Activated CD4-positive, alpha-beta memory T cell treated with anti-CD3 and anti-CD28 coated beads for 36 hours (primary cell): ENCODE data around the gene SMIM22. TPM values are rescaled to one million over a fixed set of nuclear protein-coding genes. Genes with fewer than 3 reads are reported as not detected.

Experiments
- CTCF ChIA-PET: fragments of 350-600 bp; sonication (Branson Sonifier 250); formaldehyde crosslinking; loops from one replicate; lab custom pipeline; 2021; ENCODE audit warnings: antibody characterized with exemption, inconsistent platforms; lab: Charles Lee
- POLR2A ChIA-PET: fragments of 350-600 bp; sonication (Branson Sonifier 250); formaldehyde crosslinking; loops from one replicate; lab custom pipeline; 2021; ENCODE audit warnings: antibody characterized with exemption; lab: Charles Lee
- DNase-seq: peaks from one replicate; pipeline ENCODE4 v3.0.0-alpha.2; 2020
- H3K27ac Mint-ChIP-seq: one replicate; pipeline ENCODE4 v1.8.0; 2021; ENCODE audit warnings: mixed read lengths
- H3K27me3 Mint-ChIP-seq: one replicate; pipeline ENCODE4 v1.8.0; 2021; ENCODE audit warnings: mixed read lengths
- H3K36me3 Mint-ChIP-seq: one replicate; pipeline ENCODE4 v1.8.0; 2021; ENCODE audit warnings: mixed read lengths
- H3K4me1 Mint-ChIP-seq: one replicate; pipeline ENCODE4 v1.8.0; 2021; ENCODE audit warnings: low read depth, mixed read lengths
- H3K4me3 Mint-ChIP-seq: one replicate; pipeline ENCODE4 v1.8.0; 2021; ENCODE audit warnings: mild to moderate bottlenecking, mixed read lengths
- H3K9me3 Mint-ChIP-seq: one replicate; pipeline ENCODE4 v1.8.0; 2021; ENCODE audit warnings: mixed read lengths
- intact Hi-C: fragments of 100-400 bp; cut with micrococcal nuclease; formaldehyde crosslinking; loops from one replicate; pipeline ENCODE4 v1.15.1; 2023
- total RNA-seq, 2 experiments: library from RNA; stranded (reverse); gene quantifications; one replicate each; pipeline ENCODE4 v1.2.3, GENCODE V29; 2021

SMIM22 gene
- total RNA-seq, 2 experiments from 2014 or later = not detected

- Mint-ChIP-seq H3K27me3 (no peaks in the 10 kb centered on the region), H3K4me1 (peaks cover 10% of the 10 kb centered on the region), H3K27ac (no peak overlapping the region), H3K9me3 (peaks cover 3% of the 10 kb centered on the region), H3K4me3 (no peak overlapping the region), H3K36me3 (peaks cover 37% of the 10 kb centered on the region)
- intact Hi-C loops = no loop called here
- CTCF ChIA-PET = no interaction called here
- DNase-seq = no peak
- POLR2A ChIA-PET = interaction anchor here (0.6 kb wide), 1 partner anchor 15 kb away, joined by 3 read pairs; no protein-coding TSS in a partner anchor
These were observed 34.8 kb upstream of the SMIM22 start for GRCh38 chr16:4760221-4760910.

GRCh38 chr16:4762205-4762604, 33.0 kb upstream of the SMIM22 start:
- DNase-seq = no peak
- intact Hi-C loops = no loop called here
- Mint-ChIP-seq H3K4me3 (no peak overlapping the region), H3K9me3 (no peaks in the 10 kb centered on the region), H3K27ac (no peak overlapping the region), H3K4me1 (peaks cover 21% of the 10 kb centered on the region), H3K36me3 (peaks cover 26% of the 10 kb centered on the region), H3K27me3 (no peaks in the 10 kb centered on the region)
- ChIA-PET POLR2A (no interaction called here), CTCF (no interaction called here)

GRCh38 chr16:4763791-4764190, 31.4 kb upstream of the SMIM22 start:
- Mint-ChIP-seq H3K4me3 (no peak overlapping the region), H3K4me1 (peaks cover 31% of the 10 kb centered on the region), H3K27ac (no peak overlapping the region), H3K9me3 (no peaks in the 10 kb centered on the region), H3K36me3 (peaks cover 20% of the 10 kb centered on the region), H3K27me3 (no peaks in the 10 kb centered on the region)
- intact Hi-C loops = no loop called here
- POLR2A ChIA-PET = no interaction called here
- DNase-seq = no peak
- CTCF ChIA-PET = no interaction called here

GRCh38 chr16:4765511-4766474, 29.4 kb upstream of the SMIM22 start:
- H3K36me3 Mint-ChIP-seq = peaks cover 6% of the 10 kb centered on the region
- POLR2A ChIA-PET = interaction anchor here (0.5 to 1.0 kb wide), 2 partner anchors 40 to 227 kb away, joined by 3 read pairs; partner anchors contain the start of gene CDIP1
- no peaks in the 10 kb centered on the region for H3K9me3 Mint-ChIP-seq
- CTCF ChIA-PET = interaction anchor here (2.7 kb wide), 1 partner anchor 31 kb away, joined by 10 read pairs; the partner anchor contains the start of genes ANKS3 and DNAAF8
- H3K27me3 Mint-ChIP-seq = no peaks in the 10 kb centered on the region
- peak overlapping the region; percentile 77 for H3K27ac Mint-ChIP-seq
- intact Hi-C loops = loop anchor here (2.0 to 5.0 kb wide), 3 partner anchors 73 to 332 kb away; partner anchors contain the start of genes EEF2KMT, MGRN1 and NUDT16L1
- H3K4me3 Mint-ChIP-seq = peak overlapping the region; percentile 78
- DNase-seq = no peak
- H3K4me1 Mint-ChIP-seq = peaks cover 36% of the 10 kb centered on the region

- DNase-seq = peak; percentile 98
- peak within 1 kb of the TSS; percentile 90 for H3K4me3 Mint-ChIP-seq
- peaks cover 2% of the 10 kb centered on the region for H3K36me3 Mint-ChIP-seq
- peak within 1 kb of the TSS; percentile 93 for H3K27ac Mint-ChIP-seq
- ChIA-PET POLR2A (interaction anchor here (0.5 to 1.8 kb wide), 4 partner anchors 32 to 228 kb away, joined by 3 to 9 read pairs (median 4); partner anchors contain the start of genes ANKS3, CDIP1 and DNAAF8), CTCF (interaction anchor here (0.6 to 2.7 kb wide), 2 partner anchors 33 to 50 kb away, joined by 3 to 10 read pairs; partner anchors contain the start of genes ANKS3 and DNAAF8)
- H3K27me3 Mint-ChIP-seq = no peaks in the 10 kb centered on the region
- peaks cover 35% of the 10 kb centered on the region for H3K4me1 Mint-ChIP-seq
- no peaks in the 10 kb centered on the region for H3K9me3 Mint-ChIP-seq
- intact Hi-C loops = loop anchor here (2.0 to 5.0 kb wide), 3 partner anchors 74 to 330 kb away; partner anchors contain the start of genes EEF2KMT, MGRN1 and NUDT16L1
These were observed 28.1 kb upstream of the SMIM22 start, which contains the start of gene ZNF500 for GRCh38 chr16:4766875-4767628. TSS of gene ZNF500 (minus strand) at chr16:4767162. CDS start at chr16:4765978, 1,184 bp downstream.

- Mint-ChIP-seq H3K9me3 (no peaks in the 10 kb centered on the region), H3K36me3 (no peaks in the 10 kb centered on the region), H3K4me3 (peak overlapping the region; percentile 90), H3K27me3 (no peaks in the 10 kb centered on the region), H3K27ac (peak overlapping the region; percentile 93), H3K4me1 (peaks cover 35% of the 10 kb centered on the region)
- intact Hi-C loops = loop anchor here (1.0 to 5.0 kb wide), 7 partner anchors 34 to 417 kb away; partner anchors contain the start of genes ANKS3, DNAAF8, EEF2KMT and GLYR1
- POLR2A ChIA-PET = interaction anchor here (0.7 to 1.8 kb wide), 4 partner anchors 33 to 266 kb away, joined by 3 to 9 read pairs (median 4); partner anchors contain the start of genes ANKS3, DNAAF8, NAGPA and ROGDI
- peak; percentile 61 for DNase-seq
- CTCF ChIA-PET = interaction anchor here (1.0 to 2.7 kb wide), 3 partner anchors 34 to 188 kb away, joined by 3 to 10 read pairs (median 4); partner anchors contain the start of genes ANKS3, DNAAF8 and MGRN1
These were observed 27.2 kb upstream of the SMIM22 start for GRCh38 chr16:4767872-4768548.

GRCh38 chr16:4768549-4769305, 26.4 kb upstream of the SMIM22 start:
- Mint-ChIP-seq H3K4me3 (peak overlapping the region; percentile 90), H3K36me3 (no peaks in the 10 kb centered on the region), H3K27me3 (no peaks in the 10 kb centered on the region), H3K4me1 (peaks cover 35% of the 10 kb centered on the region), H3K9me3 (no peaks in the 10 kb centered on the region), H3K27ac (peak overlapping the region; percentile 93)
- ChIA-PET POLR2A (interaction anchor here (0.7 to 1.8 kb wide), 4 partner anchors 34 to 265 kb away, joined by 3 to 9 read pairs (median 4); partner anchors contain the start of genes ANKS3, DNAAF8, NAGPA and ROGDI), CTCF (interaction anchor here (1.0 to 2.7 kb wide), 3 partner anchors 34 to 187 kb away, joined by 3 to 10 read pairs (median 4); partner anchors contain the start of genes ANKS3, DNAAF8 and MGRN1)
- peak; percentile 94 for DNase-seq
- intact Hi-C loops = loop anchor here (1.0 to 5.0 kb wide), 5 partner anchors 34 to 417 kb away; partner anchors contain the start of genes ANKS3, DNAAF8, EEF2KMT and GLYR1

GRCh38 chr16:4769306-4769638, 25.9 kb upstream of the SMIM22 start:
- CTCF ChIA-PET = no interaction called here
- H3K27ac Mint-ChIP-seq = peak overlapping the region; percentile 28
- peak overlapping the region; percentile 90 for H3K4me3 Mint-ChIP-seq
- H3K36me3 Mint-ChIP-seq = no peaks in the 10 kb centered on the region
- no peak for DNase-seq
- intact Hi-C loops = loop anchor here (5.0 kb wide), 1 partner anchor 328 kb away; the partner anchor contains the start of gene EEF2KMT
- POLR2A ChIA-PET = interaction anchor here (1.4 to 1.8 kb wide), 3 partner anchors 34 to 264 kb away, joined by 3 to 9 read pairs (median 3); partner anchors contain the start of genes ANKS3, DNAAF8 and ROGDI
- H3K27me3 Mint-ChIP-seq = no peaks in the 10 kb centered on the region
- H3K9me3 Mint-ChIP-seq = no peaks in the 10 kb centered on the region
- H3K4me1 Mint-ChIP-seq = peaks cover 31% of the 10 kb centered on the region

- DNase-seq = no peak
- no peaks in the 10 kb centered on the region for H3K9me3 Mint-ChIP-seq
- H3K27me3 Mint-ChIP-seq = no peaks in the 10 kb centered on the region
- no peaks in the 10 kb centered on the region for H3K36me3 Mint-ChIP-seq
- H3K4me3 Mint-ChIP-seq = no peak overlapping the region
- peaks cover 19% of the 10 kb centered on the region for H3K4me1 Mint-ChIP-seq
- ChIA-PET CTCF (no interaction called here), POLR2A (no interaction called here)
- no peak overlapping the region for H3K27ac Mint-ChIP-seq
- intact Hi-C loops = no loop called here
These were observed 23.5 kb upstream of the SMIM22 start for GRCh38 chr16:4771646-4772045.

GRCh38 chr16:4772351-4772750, 22.8 kb upstream of the SMIM22 start:
- intact Hi-C loops = no loop called here
- Mint-ChIP-seq H3K9me3 (no peaks in the 10 kb centered on the region), H3K27me3 (no peaks in the 10 kb centered on the region), H3K4me3 (no peak overlapping the region), H3K36me3 (no peaks in the 10 kb centered on the region), H3K4me1 (peaks cover 17% of the 10 kb centered on the region), H3K27ac (no peak overlapping the region)
- POLR2A ChIA-PET = no interaction called here
- CTCF ChIA-PET = interaction anchor here (0.7 kb wide), 1 partner anchor 184 kb away, joined by 3 read pairs; no protein-coding TSS in a partner anchor
- DNase-seq = no peak
